ENCODE data around the gene GAL3ST2.

- no peak for TF ChIP-seq CTCF (IDR thresholded peaks at IDR 0.05; ENCODE audit: insufficient read depth, low read length, poor library complexity, severe bottlenecking)
- no peak for TF ChIP-seq EZH2phosphoT487 (conservative IDR thresholded peaks at IDR 0.05; ENCODE audit: low read length)
These were observed 4.4 kb downstream of the GAL3ST2 start for GRCh38 chr2:241780939-241781569.

Data from SU-DHL-6 (cell line).